ENCODE results near the gene ERI2.
"Not testable (repeated sequence)": the region's sequence is repeated elsewhere in the genome, so short reads cannot be mapped to it uniquely, and the experiment has no call there.

ERI2 gene

DNA sequence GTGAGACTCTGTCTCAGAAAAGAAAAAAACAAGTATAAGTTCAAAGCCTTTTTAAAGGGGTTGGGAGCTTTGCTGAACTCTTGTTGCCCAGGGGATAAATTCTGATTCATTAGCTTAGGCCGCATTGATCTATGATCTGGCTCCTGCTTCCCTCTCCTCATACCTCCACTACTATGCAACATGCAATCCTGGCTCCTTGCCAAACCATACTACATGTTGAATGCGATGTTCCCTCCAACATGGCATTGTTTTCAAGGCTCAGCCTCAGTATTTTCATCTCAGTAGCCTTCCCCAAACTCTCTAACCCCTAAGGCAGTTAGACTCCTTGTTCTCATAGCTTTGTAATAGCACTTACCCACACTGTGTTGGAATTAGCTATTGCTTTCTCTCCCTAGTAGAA, 6.2 kb upstream of the ERI2 start:
- TF ChIP-seq CTCF (IDR thresholded peaks at IDR 0.05; ENCODE audit: unreplicated experiment in 3 of 3) = no peak
- H3K36me3 Mint-ChIP-seq (ENCODE audit: low read depth) = no peaks in the 10 kb centered on the region
- no peaks in the 10 kb centered on the region for H3K4me1 Mint-ChIP-seq
- no peaks in the 10 kb centered on the region for H3K27me3 Mint-ChIP-seq (ENCODE audit: low read depth)
- no peak overlapping the region for H3K27ac Mint-ChIP-seq
- no peaks in the 10 kb centered on the region for H3K9me3 Mint-ChIP-seq
- H3K4me3 Mint-ChIP-seq = no peak overlapping the region

DNA sequence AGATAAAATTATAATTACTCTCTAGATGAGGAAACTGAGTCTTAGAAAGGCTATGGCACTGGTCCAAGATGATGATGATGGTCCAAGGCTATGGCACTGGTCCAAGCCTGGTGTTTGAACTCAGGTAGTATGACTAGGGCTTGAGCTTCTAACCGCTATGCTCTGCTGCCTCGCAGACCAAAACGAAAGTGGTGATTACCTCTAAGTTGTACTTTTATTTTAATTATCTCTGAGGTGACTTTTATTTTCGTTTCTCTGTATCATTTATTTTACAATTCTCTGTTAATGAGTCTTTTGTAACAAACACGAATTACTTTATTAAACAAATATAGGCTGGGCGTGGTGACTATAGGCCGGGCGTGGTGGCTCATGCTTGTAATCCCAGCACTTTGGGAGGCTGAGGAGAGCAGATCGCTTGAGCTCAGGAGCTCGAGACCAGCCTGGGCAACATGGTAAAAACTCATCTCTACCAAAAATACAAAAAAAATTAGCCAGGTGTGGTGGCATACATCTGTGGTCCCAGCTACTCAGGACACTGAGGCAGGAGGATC, 5.7 kb upstream of the ERI2 start:
- Mint-ChIP-seq H3K4me1 (no peaks in the 10 kb centered on the region), H3K9me3 (no peaks in the 10 kb centered on the region), H3K27me3 (ENCODE audit: low read depth) (no peaks in the 10 kb centered on the region), H3K27ac (no peak overlapping the region), H3K36me3 (ENCODE audit: low read depth) (no peaks in the 10 kb centered on the region), H3K4me3 (no peak overlapping the region)
- TF ChIP-seq CTCF (IDR thresholded peaks at IDR 0.05; ENCODE audit: unreplicated experiment in 3 of 3) = no peak

- Mint-ChIP-seq H3K36me3 (ENCODE audit: low read depth) (no peaks in the 10 kb centered on the region), H3K27me3 (ENCODE audit: low read depth) (no peaks in the 10 kb centered on the region), H3K9me3 (no peaks in the 10 kb centered on the region), H3K27ac (peak overlapping the region; percentile 45 to 77 (median 54)), H3K4me3 (peak overlapping the region; percentile 95 to 99 (median 98)), H3K4me1 (peaks cover 12% of the 10 kb centered on the region)
- TF ChIP-seq CTCF (IDR thresholded peaks at IDR 0.05; ENCODE audit: unreplicated experiment in 3 of 3) = no peak
These were observed 1.6 kb upstream of the ERI2 start for GRCh38 chr16:20807862-20808261.

- Mint-ChIP-seq H3K4me3 (peak overlapping the region; percentile 95 to 99 (median 98)), H3K4me1 (peaks cover 12% of the 10 kb centered on the region), H3K27ac (peak overlapping the region; percentile 92 to 96 (median 95))
- H3K9me3 Mint-ChIP-seq; H3K36me3 Mint-ChIP-seq (ENCODE audit: low read depth); H3K27me3 Mint-ChIP-seq (ENCODE audit: low read depth): not testable (repeated sequence)
These were observed 546 bp downstream of the ERI2 start for GRCh38 chr16:20805684-20806167.

DNA sequence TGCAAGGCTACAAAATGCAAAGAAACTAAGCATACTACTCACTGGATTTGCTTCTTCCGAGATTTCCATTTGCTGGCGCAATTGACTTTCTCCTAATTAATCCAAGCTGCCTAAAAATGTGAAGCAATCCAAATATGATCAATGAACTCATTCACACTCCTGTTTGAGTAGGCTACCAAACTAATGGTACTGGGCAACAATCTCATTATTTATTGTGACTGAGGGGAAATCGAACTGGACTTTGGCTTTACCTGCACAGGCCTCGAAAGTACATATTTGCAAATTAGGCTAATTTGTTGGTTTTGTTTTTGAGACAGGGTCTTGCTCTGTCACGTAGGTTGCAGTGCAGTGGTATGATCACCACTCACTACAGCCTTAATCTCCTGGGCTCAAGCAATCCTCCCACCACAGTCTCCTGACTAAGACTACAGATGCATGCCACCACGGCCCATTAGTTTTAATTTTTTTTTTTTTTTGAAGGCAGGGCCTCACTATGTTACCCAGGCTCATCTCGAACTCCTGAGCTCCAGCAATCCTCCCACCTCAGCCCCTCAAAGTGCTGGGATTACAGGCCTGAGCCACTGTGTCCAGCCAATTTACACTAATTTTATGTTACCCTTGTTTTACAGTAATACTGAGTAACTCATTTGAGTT, 2.6 kb downstream of the ERI2 start:
- Mint-ChIP-seq H3K9me3 (no peaks in the 10 kb centered on the region), H3K4me1 (peaks cover 12% of the 10 kb centered on the region), H3K27me3 (ENCODE audit: low read depth) (no peaks in the 10 kb centered on the region), H3K27ac (peak overlapping the region in 2 of 3 experiments; percentile 38 to 77), H3K36me3 (ENCODE audit: low read depth) (peaks cover 3% of the 10 kb centered on the region), H3K4me3 (peak overlapping the region in 2 of 3 experiments; percentile 71 to 73)
- TF ChIP-seq CTCF (IDR thresholded peaks at IDR 0.05; ENCODE audit: unreplicated experiment in 3 of 3) = no peak

DNA sequence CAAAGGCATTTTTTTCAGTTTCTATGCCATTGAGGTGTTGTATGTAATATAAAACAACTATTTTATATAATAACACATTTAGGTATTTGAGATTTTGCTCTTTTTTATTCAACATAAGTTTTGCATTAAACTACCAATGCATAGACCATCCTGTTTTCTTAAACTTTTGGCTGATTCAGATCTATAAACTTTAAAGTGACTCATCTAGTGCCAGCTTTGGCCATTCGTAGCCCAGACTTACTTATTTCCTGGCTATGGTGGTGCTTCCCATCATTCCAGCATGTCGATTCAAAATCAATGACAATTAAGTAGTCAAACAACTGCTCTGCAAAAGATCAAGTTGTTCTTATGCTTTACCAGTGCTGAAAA, 3.1 kb downstream of the ERI2 start:
- Mint-ChIP-seq H3K4me1 (peaks cover 12% of the 10 kb centered on the region), H3K4me3 (peak overlapping the region in 2 of 3 experiments; percentile 63 to 71), H3K9me3 (no peaks in the 10 kb centered on the region), H3K27ac (peak overlapping the region in 1 of 3 experiments; percentile 77), H3K27me3 (ENCODE audit: low read depth) (no peaks in the 10 kb centered on the region), H3K36me3 (ENCODE audit: low read depth) (peaks cover 3% of the 10 kb centered on the region)
- TF ChIP-seq CTCF (IDR thresholded peaks at IDR 0.05; ENCODE audit: unreplicated experiment in 3 of 3) = no peak

Data from nephron (organoid).